HepG2 (cell line): Measurements from ENCODE around the gene DDX10. TPM values are rescaled to one million over a fixed set of nuclear protein-coding genes. Genes with fewer than 3 reads are reported as not detected.

Experiments
- ATAC-seq: fragments of 200-7000 bp; cut with Tn5 transposase; 3 replicates; pipeline ENCODE4 v1.9.1; 2020; ENCODE audit warnings: mild to moderate bottlenecking, moderate library complexity
- BruUV-seq: library from RNA; stranded (reverse); fragments of 400-500 nt; replicated peaks from 2 replicates; lab custom pipeline; 2021; lab: Mats Ljungman, UMichigan
- CTCF ChIA-PET: fragments of 300-600 bp; formaldehyde crosslinking; extraction: SDS; loops from one replicate; lab custom pipeline; 2021; ENCODE audit warnings: low total read pairs, inconsistent platforms, low intra/inter-chr PET ratio; lab: Yijun Ruan, JAX
- POLR2A ChIA-PET: fragments of 350-600 bp; sonication (Branson Sonifier 250); formaldehyde crosslinking; loops from one replicate; lab custom pipeline; 2020; ENCODE audit warnings: antibody characterized with exemption, inconsistent platforms; lab: Yijun Ruan, JAX
- DNase-seq: peaks from one replicate; pipeline ENCODE4 v3.0.0-alpha.2; 2015; ENCODE audit warnings: low spot score
- FAIRE-seq: peaks from 3 replicates; lab custom pipeline; 2011; peaks lifted over from hg19 to GRCh38; lab: Jason Lieb, UNC
- H2AFZ ChIP-seq: one replicate; pipeline ENCODE4 v1.6.1; 2011; ENCODE audit warnings: low read length, inconsistent platforms
- H3K27ac ChIP-seq: fragments of 300-600 bp; 3 replicates; pipeline ENCODE4 v1.8.0; 2011; ENCODE audit warnings: mixed run types, mild to moderate bottlenecking, mixed read lengths, low read length, inconsistent platforms; ENCODE audit not compliant: insufficient read depth; ENCODE audit errors: extremely low read length
- H3K27me3 ChIP-seq, 2 experiments: fragments of 200-600 bp in 1 of 2; 2 replicates in 1 of 2; 3 replicates in 1 of 2; pipeline versions ENCODE4 v1.6.0 to v1.8.0; 2011; ENCODE audit warnings: low read length in 2 of 2, mild to moderate bottlenecking in 2 of 2, moderate library complexity in 2 of 2, inconsistent platforms in 1 of 2; ENCODE audit not compliant: insufficient read depth in 2 of 2, control insufficient read depth in 1 of 2
- H3K36me3 ChIP-seq, 2 experiments: fragments of 200-600 bp in 1 of 2; replicated peaks in 1 of 2; 2 replicates in 1 of 2; 3 replicates in 1 of 2; pipeline versions ENCODE4 v1.5.1 to v1.8.0; 2011; ENCODE audit warnings: low read length in 2 of 2, inconsistent platforms in 1 of 2; ENCODE audit not compliant: insufficient read depth in 2 of 2, control insufficient read depth in 1 of 2
- H3K4me1 ChIP-seq: 2 replicates; pipeline ENCODE4 v1.5.1; 2012; ENCODE audit warnings: low read length, inconsistent platforms; ENCODE audit not compliant: insufficient read depth
- H3K4me2 ChIP-seq: 2 replicates; pipeline ENCODE4 v1.6.0; 2011; ENCODE audit warnings: low read depth, low read length, inconsistent platforms
- H3K4me3 ChIP-seq, 3 experiments: fragments of 200-600 bp in 1 of 3; sonication (generic), shearing (Covaris generic) in 1 of 3; replicated peaks in 1 of 3; 2 replicates each; pipeline ENCODE4 v1.5.1; 2011 to 2016; ENCODE audit warnings: low read length in 3 of 3, inconsistent platforms in 2 of 3, low read depth in 2 of 3, mild to moderate bottlenecking in 2 of 3, control low read depth in 1 of 3, mixed read lengths in 1 of 3; ENCODE audit not compliant: insufficient read depth in 1 of 3
- H3K79me2 ChIP-seq: one replicate; pipeline ENCODE4 v1.6.1; 2011; ENCODE audit warnings: low read length, inconsistent platforms; ENCODE audit not compliant: insufficient read depth
- H3K9ac ChIP-seq: 2 replicates; pipeline ENCODE4 v1.6.0; 2011; ENCODE audit warnings: mild to moderate bottlenecking, low read depth, low read length, inconsistent platforms; ENCODE audit not compliant: insufficient read depth
- H3K9me3 ChIP-seq: 2 replicates; pipeline ENCODE4 v1.5.1; 2012; ENCODE audit warnings: mild to moderate bottlenecking, low read length
- H4K20me1 ChIP-seq: 2 replicates; pipeline ENCODE4 v1.6.0; 2011; ENCODE audit warnings: inconsistent platforms, mild to moderate bottlenecking, low read length, moderate library complexity; ENCODE audit not compliant: insufficient read depth
- BRCA1 ChIP-seq: sonication (generic); formaldehyde crosslinking; IDR thresholded peaks from 2 replicates; pipeline ENCODE4 v1.4.0; 2020; ENCODE audit warnings: missing genetic modification reagents
- EEA1 ChIP-seq: sonication (generic); formaldehyde crosslinking; IDR thresholded peaks from 2 replicates; pipeline ENCODE4 v1.5.1; 2020; ENCODE audit warnings: mild to moderate bottlenecking, missing genetic modification reagents, borderline replicate concordance
- FOXA1 ChIP-seq, 2 experiments: fragments of 450-650 bp in 1 of 2; sonication (generic) in 1 of 2; formaldehyde crosslinking in 1 of 2; IDR thresholded peaks; 2 replicates each; pipeline versions ENCODE4 v1.4.0 to v1.6.1; 2016 to 2020; ENCODE audit warnings: missing genetic modification reagents in 1 of 2
- FOXP1 ChIP-seq, 2 experiments: fragments of 450-650 bp in 1 of 2; IDR thresholded peaks; 2 replicates each; pipeline ENCODE4 v1.6.1; 2017 to 2018; ENCODE audit warnings: antibody characterized with exemption in 1 of 2
- HDAC6 ChIP-seq: fragments of 200-600 bp; sonication (generic); IDR thresholded peaks from 2 replicates; pipeline ENCODE4 v1.7.0; 2017; ENCODE audit warnings: mild to moderate bottlenecking, antibody characterized with exemption, low read length, low read depth
- NCOA2 ChIP-seq: sonication (generic); formaldehyde crosslinking; IDR thresholded peaks from 2 replicates; pipeline ENCODE4 v1.8.0; 2022; ENCODE audit warnings: inconsistent platforms
- NR2C2 ChIP-seq: sonication (generic); formaldehyde crosslinking; IDR thresholded peaks from 2 replicates; pipeline ENCODE4 v1.4.0; 2020; ENCODE audit warnings: missing genetic modification reagents, mild to moderate bottlenecking, moderate library complexity, borderline replicate concordance
- PCBP2 ChIP-seq: fragments of 200-400 bp; formaldehyde crosslinking; optimal IDR thresholded peaks from 2 replicates; pipeline ENCODE3; 2018; ENCODE audit warnings: low read length, low read depth; ENCODE audit not compliant: poor library complexity, severe bottlenecking
- PHB2 ChIP-seq: fragments of 450-650 bp; IDR thresholded peaks from 2 replicates; pipeline ENCODE4 v1.6.1; 2018; ENCODE audit not compliant: partially characterized antibody
- RORA ChIP-seq: sonication (generic); formaldehyde crosslinking; IDR thresholded peaks from 2 replicates; pipeline ENCODE4 v1.5.0; 2020; ENCODE audit warnings: mild to moderate bottlenecking, missing genetic modification reagents, moderate library complexity
- TBL1XR1 ChIP-seq: fragments of 150-350 bp; IDR thresholded peaks from 2 replicates; pipeline ENCODE4 v1.6.1; 2014; ENCODE audit warnings: borderline replicate concordance, low read length; ENCODE audit not compliant: partially characterized antibody
- ZNF180 ChIP-seq: sonication (generic); formaldehyde crosslinking; IDR thresholded peaks from 2 replicates; pipeline ENCODE4 v1.4.0; 2020; ENCODE audit warnings: low read depth, missing genetic modification reagents, borderline replicate concordance
- WGBS: methylation state at CpG from one replicate; pipeline ENCODE4 v1.1.6; 2017; ENCODE audit warnings: low lambda C conversion rate; 5-methylcytosine and 5-hydroxymethylcytosine counted together
- in situ Hi-C: cut with HindIII; loops from 2 replicates; pipeline ENCODE4 v1.10.0; 2017; ENCODE audit warnings: low pct_unique_long_range_greater_than_20kb; ENCODE audit not compliant: extremely low pct_ligation_motif_present
- intact Hi-C: fragments of 100-400 bp; cut with micrococcal nuclease; formaldehyde crosslinking; loops from one replicate; pipeline ENCODE4 v1.10.0; 2022; ENCODE audit not compliant: unreplicated experiment
- polyA plus RNA-seq, 8 experiments: library from polyadenylated mRNA; depleted of rRNA in 3 of 8; stranded (reverse) in 7 of 8; unstranded in 1 of 8; fragments of >200 nt; fragmentation: Illumina TruSeq in 4 of 8; extraction: Trizol in 4 of 8; gene quantifications; 2 replicates each; pipeline versions ENCODE4 v1.2.1 to v1.2.3, GENCODE V29; 2011 to 2016; ENCODE audit warnings: low read depth in 4 of 8, missing spikeins in 1 of 8, mixed read lengths in 1 of 8; ENCODE audit not compliant: insufficient read depth in 1 of 8
- total RNA-seq, 5 experiments: library from RNA; depleted of rRNA; stranded (reverse); fragments of >200 nt; fragmentation: Illumina TruSeq; extraction: Trizol; gene quantifications; 2 replicates each; pipeline ENCODE4 v1.2.3, GENCODE V29; 2016; ENCODE audit warnings: low read depth in 1 of 5

The DDX10 gene
- total and polyA plus RNA-seq, 2 of the 13 experiments (the other 11 are each of a cell fraction or from before 2014, with no cell fraction given), result 17.0 to 32.0 TPM

DNA sequence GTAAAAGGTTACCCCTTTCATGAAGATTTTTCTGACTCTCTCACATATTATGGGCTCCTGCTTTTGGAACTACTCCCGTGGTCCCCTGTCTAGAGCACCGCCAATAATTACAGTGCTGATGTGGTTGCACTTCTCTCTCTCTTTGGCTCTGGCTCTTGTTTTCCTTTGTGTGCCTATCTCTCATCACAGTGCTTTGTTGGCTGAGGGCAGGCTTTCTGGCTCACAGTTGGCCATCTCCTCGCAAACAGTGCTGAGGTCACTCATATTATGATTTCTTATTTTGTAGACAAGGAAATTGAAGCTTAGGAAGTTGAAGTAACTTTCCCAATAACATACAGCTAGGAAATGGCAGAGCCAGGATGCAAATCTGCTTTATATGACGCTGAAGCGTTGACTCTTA is 192.5 kb downstream of the DDX10 start:
- TF ChIP-seq FOXA1 (IDR thresholded peaks at IDR 0.05) (no peak), FOXA1 (CRISPR knock-in tag; IDR thresholded peaks at IDR 0.05) (no peak), NR2C2 (CRISPR knock-in tag) (no peak), PHB2 (no peak), BRCA1 (CRISPR knock-in tag) (no peak), PCBP2 (no peak), EEA1 (CRISPR knock-in tag) (no peak), FOXP1 (IDR thresholded peaks at IDR 0.05) (no peak), FOXP1 (CRISPR knock-in tag; IDR thresholded peaks at IDR 0.05) (no peak), ZNF180 (CRISPR knock-in tag) (no peak), RORA (CRISPR knock-in tag) (no peak), NCOA2 (CRISPR knock-in tag) (no peak), TBL1XR1 (no peak), HDAC6 (no peak)
- no TSS peak for BruUV-seq

More for the DNA sequence above, 192.5 kb downstream of the DDX10 start:
- WGBS, result 97% methylated on average over 5 of the region's 5 CpGs
- H3K36me3 ChIP-seq, result no peaks in the 10 kb centered on the region; a peak in 2 of 5 replicates
- FAIRE-seq, result no peak
- H3K27ac ChIP-seq, result no peak overlapping the region
- in situ Hi-C loops, result no loop called here
- POLR2A ChIA-PET, result no interaction called here
- intact Hi-C loops, result no loop called here
- no peaks in the 10 kb centered on the region for H3K9me3 ChIP-seq
- no peak for ATAC-seq
- H3K4me1 ChIP-seq, result no peaks in the 10 kb centered on the region
- no peak overlapping the region for H2AFZ ChIP-seq
- no peak overlapping the region for H3K4me3 ChIP-seq
- no peak overlapping the region for H3K9ac ChIP-seq
- no peaks in the 10 kb centered on the region for H3K27me3 ChIP-seq
- CTCF ChIA-PET, result no interaction called here
- H4K20me1 ChIP-seq, result no peaks in the 10 kb centered on the region
- no peak for DNase-seq
- H3K79me2 ChIP-seq, result no peaks in the 10 kb centered on the region
- no peak overlapping the region for H3K4me2 ChIP-seq
